OCI-LY7 (cell line): ENCODE measurements around the gene ARIH1.
"Not testable (repeated sequence)": the region's sequence is repeated elsewhere in the genome, so short reads cannot be mapped to it uniquely, and the experiment has no call there.

Experiments used
- EZH2phosphoT487 ChIP-seq: fragments of 200-600 bp; sonication (generic); IDR thresholded peaks from 2 replicates; pipeline ENCODE4 v1.6.1; 2018; ENCODE audit warnings: low read depth, borderline replicate concordance, mild to moderate bottlenecking, mixed run types, antibody characterized with exemption, low read length, moderate library complexity, mixed read lengths
- TF ChIP-seq, protein P1 (sequence below): fragments of 200-600 bp; sonication (generic); conservative IDR thresholded peaks from 2 replicates; pipeline ENCODE4 v1.5.1; 2014; ENCODE audit warnings: mild to moderate bottlenecking, antibody characterized with exemption, low read length, moderate library complexity, mixed read lengths

DNA sequence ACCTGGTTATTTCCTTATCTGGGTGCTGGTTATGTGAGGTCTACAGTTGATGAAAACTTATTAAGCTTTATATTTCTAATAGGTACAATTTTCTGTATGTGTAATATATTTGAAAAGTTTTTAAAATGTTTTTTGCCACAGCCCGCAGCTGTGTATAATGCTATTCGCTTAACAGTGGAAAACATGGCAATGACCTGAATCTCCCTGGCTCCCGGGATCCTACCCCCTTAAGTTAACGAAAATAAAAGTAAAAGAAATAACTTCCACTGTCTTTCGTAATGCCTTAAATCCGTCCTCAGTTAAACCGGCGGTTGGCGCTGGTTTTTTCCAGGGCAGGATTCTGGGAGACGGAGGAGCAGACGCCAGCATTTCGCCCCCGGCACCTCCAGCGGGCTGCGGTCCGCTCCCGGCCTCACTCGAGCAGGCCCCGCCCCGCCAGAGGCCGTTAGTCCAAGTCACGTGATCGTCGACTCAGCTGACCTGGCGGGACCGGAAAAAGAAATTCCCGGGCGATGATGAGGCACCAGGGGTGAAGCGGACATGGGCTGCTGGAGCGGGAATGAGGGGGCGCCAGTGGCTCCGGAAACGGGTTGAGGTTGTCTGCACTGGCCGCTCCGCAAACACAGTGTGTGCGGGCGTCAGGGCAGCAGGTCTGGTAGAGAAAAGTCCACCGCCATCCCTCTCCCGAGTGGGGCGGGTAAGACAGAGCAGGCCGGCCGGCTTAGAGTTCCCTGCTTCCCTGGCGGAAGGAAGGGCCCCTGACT is 162.6 kb downstream of the ARIH1 start:
- TF ChIP-seq, protein P1, sequence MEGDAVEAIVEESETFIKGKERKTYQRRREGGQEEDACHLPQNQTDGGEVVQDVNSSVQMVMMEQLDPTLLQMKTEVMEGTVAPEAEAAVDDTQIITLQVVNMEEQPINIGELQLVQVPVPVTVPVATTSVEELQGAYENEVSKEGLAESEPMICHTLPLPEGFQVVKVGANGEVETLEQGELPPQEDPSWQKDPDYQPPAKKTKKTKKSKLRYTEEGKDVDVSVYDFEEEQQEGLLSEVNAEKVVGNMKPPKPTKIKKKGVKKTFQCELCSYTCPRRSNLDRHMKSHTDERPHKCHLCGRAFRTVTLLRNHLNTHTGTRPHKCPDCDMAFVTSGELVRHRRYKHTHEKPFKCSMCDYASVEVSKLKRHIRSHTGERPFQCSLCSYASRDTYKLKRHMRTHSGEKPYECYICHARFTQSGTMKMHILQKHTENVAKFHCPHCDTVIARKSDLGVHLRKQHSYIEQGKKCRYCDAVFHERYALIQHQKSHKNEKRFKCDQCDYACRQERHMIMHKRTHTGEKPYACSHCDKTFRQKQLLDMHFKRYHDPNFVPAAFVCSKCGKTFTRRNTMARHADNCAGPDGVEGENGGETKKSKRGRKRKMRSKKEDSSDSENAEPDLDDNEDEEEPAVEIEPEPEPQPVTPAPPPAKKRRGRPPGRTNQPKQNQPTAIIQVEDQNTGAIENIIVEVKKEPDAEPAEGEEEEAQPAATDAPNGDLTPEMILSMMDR, result not testable (repeated sequence)
- TF ChIP-seq EZH2phosphoT487, result not testable (repeated sequence)
